Activated naive CD4-positive, alpha-beta T cell (primary cell): ENCODE measurements around the gene CHST11.
"Not testable (repeated sequence)": the region's sequence is repeated elsewhere in the genome, so short reads cannot be mapped to it uniquely, and the experiment has no call there.

Experiments used
- DNase-seq, 4 experiments: peaks; one replicate each; lab custom pipeline; 2025; lab: John Stamatoyannopoulos, UW

CHST11 gene

DNA sequence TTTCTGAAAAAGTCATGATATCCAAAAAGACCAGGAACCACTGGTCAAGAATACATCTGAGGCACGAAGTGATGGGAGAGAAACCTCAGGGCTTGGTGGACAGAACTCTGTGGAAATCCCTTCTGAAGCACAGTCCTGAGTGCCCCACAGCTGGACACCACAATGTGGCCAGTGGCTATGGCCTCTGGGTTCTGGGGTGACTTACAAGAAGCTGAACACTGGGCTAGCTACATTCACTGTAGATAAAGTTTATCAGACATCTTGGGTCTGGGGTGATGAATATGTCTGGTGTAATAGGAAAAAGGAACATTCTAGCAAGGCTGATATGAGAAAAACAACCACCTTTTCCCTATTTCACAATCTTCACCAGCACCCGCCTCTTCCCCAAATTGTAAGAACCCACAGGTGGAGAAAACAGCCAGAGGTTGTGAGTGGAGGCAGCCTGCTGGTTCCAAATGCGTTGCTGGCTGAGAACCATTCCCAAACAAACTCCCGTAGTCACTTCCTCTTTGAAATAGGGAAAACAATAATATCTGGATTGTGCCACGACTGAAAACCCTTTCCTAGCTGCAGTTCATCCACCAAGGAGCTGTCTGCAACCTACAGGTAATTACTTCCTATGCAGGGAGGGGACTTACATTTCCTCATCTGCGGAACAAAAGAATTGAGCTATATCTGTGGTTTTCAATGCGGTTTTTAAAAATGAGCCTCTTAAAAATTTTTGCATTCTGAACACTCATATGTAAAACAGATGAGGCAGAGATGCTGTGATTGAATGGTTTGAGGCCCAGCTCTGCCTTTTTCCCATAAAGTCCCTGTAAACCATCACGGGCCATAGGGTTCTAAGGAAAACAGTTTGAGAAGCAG, 307.7 kb downstream of the CHST11 start:
- no peak for DNase-seq

- no peak for DNase-seq
Observed at GRCh38 chr12:104767261-104767660, 310.5 kb downstream of the CHST11 start.

DNA sequence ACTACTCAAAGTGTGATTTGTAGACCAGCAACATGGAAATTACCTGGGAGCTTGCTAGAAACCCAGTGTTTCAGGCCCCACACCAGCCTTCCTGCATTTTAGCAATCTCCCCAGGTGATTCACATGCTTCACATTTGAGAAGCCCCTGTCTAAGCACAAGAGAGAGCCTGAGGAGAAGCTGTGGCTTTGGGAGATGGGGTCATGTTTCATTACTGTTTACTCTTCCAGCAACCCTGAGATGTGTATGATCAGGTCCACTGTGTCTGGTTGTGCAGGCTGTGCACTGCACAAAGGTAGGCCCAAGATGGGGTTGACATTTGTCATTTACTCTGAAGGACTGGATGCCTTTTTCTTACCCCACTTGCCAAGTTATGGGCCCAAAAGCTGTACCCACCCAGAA, 311.3 kb downstream of the CHST11 start:
- no peak for DNase-seq

- no peak for DNase-seq
Observed at GRCh38 chr12:104769144-104769561, 312.4 kb downstream of the CHST11 start.

DNA sequence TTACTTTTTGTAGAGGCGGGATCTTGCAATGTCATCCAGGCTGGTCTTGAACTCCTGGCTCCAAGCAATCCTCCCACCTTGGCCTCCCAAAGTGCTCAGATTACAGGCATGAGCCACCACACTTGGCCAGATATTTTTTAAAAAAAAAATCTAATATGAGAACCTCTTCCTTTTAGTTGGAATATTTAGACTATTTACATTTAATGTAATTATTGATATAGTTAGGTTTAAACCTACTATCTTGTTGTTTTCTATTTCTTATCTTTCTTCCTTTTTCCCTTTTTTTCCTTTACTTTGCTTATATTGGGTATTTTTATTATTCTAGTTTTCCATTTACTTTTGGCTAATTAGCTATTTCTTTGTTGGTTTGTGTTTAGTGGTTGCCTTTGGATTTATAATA, 315.6 kb downstream of the CHST11 start:
- DNase-seq = no peak

DNA sequence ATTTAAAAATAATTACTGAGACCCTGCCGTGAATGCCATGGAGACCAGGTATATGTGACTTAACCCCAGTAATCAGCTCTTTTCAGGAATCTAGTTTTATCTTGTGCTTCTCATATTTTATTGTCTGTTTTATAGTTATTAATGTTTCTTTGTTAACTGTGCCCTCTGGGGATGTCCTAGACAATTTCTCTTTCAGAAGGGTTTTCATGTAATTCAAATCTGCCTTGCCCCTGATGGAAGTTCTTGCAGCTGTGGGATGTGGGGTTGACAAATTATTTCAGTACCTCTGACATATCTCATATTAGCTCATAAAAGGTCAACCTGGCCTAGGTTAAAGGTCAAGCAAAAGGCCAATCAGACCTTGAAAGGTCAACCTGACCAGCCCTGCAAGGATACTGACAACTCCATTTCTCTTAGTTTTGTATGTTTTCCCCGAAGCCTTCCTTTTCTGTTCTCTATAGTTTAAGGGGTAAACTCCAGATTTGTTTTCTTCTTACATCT, 319.0 kb downstream of the CHST11 start:
- DNase-seq = no peak

GRCh38 chr12:104779134-104779533, 322.4 kb downstream of the CHST11 start:
- DNase-seq = no peak

- DNase-seq = no peak
Observed at GRCh38 chr12:104782296-104782695, 325.5 kb downstream of the CHST11 start.

GRCh38 chr12:104784592-104784991, 327.8 kb downstream of the CHST11 start:
- no peak for DNase-seq

DNA sequence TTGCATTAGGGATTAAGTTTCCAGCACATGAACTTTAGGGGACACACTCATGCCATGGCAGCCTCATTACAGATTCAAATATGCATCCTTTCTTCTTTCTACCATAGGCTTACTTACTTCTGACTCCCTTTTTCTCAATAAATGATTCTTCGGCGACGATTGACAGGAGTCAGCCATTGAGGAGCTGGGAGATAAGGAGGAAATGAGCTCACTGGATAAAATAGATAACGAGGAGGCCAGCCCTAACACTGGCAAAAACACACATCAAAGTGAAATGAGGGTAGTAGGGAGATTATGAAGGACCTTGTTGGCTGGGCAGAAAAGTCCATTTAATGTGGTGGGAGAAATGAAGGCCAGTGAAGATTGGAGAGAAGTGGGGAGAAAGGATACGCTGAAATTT, 329.1 kb downstream of the CHST11 start:
- DNase-seq = no peak

- no peak for DNase-seq
Observed at GRCh38 chr12:104786352-104786751, 329.6 kb downstream of the CHST11 start.

DNA sequence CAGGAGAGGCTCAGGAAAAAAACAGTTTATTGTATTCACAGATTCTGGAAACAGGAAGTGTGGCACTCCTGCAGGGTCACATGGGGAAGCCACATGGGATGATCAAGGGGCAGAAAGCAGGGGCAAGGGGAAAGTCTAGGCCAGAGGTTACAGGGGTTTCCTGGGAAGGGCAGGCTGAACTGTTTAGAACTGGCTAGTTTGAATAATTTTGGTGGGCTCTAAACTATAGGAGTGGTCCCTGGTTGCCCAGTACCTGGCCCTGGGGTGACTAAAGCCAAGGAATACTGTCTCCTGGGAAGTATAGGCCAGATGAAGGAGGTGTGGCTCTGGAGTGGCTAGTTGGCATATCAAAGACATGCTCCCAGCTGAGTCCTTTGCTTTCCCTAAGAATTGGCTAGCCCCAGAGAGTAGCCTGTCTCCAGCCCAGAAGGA, 332.1 kb downstream of the CHST11 start:
- DNase-seq = no peak

DNA sequence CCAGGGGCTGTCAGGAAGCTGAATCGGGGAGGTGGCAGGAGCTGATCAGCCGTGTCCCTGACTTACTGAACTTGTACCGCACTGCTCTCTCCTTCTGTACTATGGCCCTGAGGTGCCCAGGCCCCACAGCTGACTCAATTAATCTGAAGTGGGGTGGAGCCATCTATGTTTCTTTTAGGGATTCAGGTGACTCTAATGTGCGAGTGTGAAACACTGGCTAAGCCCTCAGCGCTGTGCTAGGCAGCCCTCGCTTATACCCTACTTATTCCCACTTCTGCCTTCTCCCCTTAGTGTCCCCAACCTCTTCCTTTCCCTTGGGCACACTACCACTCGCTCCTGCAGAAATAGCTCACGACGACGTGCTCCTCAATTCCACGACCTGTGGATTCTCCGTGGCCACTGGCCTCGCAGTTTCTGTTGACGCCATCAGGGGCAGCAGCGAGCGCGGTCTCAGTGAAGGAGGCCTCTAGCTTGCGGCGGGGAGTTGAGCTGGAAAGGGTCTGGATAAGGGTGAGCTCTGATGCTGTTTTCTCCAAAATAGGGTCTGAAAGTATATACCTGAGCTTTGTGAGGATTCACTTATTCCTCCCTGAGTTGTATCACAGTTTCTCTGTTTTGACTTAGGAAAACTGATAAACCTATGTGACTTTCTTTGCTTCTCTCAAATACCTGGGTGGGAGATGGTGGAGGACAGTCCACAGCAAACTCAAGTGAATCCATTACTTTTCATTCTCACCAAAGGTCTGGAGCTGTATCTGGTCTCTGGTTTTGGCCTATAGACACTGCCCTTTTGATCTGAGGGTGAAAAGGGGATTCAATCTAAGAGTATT, 333.8 kb downstream of the CHST11 start:
- peak in 2 of 4 experiments; percentile 12 to 23 for DNase-seq

DNA sequence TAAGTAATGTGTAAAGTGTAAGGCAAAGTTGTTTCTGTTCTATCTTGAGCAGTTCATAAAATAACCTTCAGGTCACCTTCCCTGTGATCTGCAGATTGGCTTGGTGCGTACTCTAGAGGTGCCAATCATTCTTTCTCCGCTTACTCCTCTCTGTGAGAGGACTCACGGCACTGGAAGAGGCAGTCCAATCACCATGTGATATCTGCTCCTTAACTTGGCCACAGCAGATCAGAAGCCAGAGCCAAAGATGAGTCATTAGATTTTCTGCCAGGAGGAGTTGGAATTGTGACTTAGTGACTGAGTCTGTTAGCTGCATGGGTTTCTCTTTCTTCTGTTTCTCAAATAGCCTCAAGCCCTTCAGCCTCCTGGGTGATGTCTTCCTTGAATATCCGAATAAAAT, 335.8 kb downstream of the CHST11 start:
- DNase-seq = no peak

DNA sequence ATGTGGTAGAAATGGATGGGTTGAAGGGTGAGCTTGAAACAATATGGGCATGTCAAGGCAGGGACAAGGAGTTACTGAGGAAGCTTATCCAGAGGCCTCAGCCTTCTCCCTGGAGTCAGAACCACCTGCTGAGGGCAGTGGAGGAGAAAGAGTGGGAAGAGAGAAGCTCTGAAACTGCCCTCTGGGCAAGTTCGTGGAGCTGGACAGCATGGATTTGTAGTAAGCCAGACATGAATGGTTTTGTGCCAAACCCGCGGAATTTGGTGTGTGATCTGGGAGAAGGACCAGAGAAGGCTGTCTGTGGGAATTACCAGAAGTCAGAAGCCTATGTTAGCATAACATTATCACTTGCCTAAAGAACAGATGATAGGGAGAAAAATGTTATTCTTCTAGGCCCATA, 336.5 kb downstream of the CHST11 start:
- DNase-seq = no peak

- no peak for DNase-seq
Observed at GRCh38 chr12:104793968-104794367, 337.2 kb downstream of the CHST11 start.

DNA sequence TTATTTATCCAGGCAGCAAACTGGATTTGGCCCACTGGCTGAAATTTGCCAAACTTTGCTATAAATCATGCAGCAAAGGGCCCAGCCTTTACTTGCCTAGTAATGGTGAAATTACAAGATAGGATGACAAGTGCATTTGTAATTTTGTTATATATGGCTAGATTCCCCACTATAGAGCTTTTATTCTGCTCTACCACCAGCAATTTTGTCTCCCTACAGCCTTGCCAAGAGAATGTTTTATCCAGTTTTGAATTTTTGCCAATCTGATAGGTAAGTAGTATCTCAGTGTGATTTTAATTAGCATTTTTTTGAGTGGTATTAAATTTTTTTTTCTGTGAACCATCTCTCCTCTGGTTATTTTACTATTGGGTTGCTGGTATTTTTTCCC, 339.7 kb downstream of the CHST11 start:
- DNase-seq = no peak

DNA sequence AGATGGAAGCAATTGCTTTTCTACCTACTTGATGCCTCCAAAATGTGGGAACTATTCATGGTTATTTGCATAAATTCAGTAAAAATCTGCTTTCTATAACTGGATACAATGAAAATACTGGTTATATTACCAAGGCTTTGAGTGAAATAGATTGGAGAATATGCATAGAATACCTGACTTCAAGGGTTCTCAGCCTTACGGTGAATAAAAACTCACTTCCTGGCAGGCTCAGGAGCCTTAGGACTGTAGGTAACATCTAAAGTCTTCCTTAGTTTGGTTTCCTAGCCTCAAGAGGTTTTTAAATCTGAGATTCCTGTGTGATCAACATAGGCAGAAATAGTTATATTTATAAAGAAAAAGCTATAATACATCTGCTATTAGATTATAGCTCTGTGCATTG, 342.7 kb downstream of the CHST11 start:
- DNase-seq = no peak

GRCh38 chr12:104801005-104801404, 344.3 kb downstream of the CHST11 start:
- no peak for DNase-seq

GRCh38 chr12:104801427-104801826, 344.7 kb downstream of the CHST11 start:
- no peak for DNase-seq

- DNase-seq = no peak
Observed at GRCh38 chr12:104802208-104802607, 345.5 kb downstream of the CHST11 start.

DNA sequence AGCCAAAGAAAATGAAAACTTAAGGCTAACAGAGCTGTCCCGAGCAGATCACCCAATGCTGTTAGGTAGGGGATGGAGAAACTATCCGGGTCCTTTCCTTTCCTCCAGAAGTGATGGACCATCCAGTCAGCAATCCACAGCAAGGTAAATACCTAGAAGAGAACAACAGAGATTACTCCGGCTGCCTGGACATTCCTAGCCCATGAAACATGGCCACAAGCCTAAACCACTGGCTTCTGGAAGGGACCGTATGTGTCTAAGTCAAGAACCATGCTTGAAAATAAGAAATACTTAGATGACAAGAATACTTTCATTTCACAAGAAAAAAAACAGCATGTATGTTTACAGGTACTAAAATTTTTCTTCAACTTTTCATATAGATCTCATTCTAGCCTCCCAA, 348.4 kb downstream of the CHST11 start:
- DNase-seq = no peak

GRCh38 chr12:104806194-104806593, 349.4 kb downstream of the CHST11 start:
- not testable (repeated sequence) for DNase-seq
